Measurements from ENCODE around the gene ANGPTL3. TPM values are rescaled to one million over a fixed set of nuclear protein-coding genes. Genes with fewer than 3 reads are reported as not detected.

Gene ANGPTL3
- total RNA-seq, 1 donor from 2014 or later = not detected

DNA sequence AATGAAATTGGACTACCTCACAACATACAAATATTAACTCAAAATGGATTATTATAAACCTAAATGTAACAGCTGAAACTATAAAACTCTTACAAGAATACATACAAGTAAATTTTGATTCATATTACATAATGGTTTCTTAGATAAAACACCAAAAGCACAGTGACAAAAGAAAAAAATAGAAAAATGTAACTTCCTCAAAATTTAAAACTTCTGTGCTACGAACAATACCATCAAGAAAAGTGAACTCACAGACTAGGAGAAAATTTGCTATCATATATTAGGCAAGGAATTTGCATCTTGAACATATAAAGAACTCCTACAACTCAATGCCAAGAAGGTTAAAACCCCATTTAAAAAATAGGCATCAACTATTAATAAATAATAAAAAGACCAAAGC is 31.2 kb downstream of the ANGPTL3 start:
- intact Hi-C loops (cut with micrococcal nuclease) = no loop called here

DNA sequence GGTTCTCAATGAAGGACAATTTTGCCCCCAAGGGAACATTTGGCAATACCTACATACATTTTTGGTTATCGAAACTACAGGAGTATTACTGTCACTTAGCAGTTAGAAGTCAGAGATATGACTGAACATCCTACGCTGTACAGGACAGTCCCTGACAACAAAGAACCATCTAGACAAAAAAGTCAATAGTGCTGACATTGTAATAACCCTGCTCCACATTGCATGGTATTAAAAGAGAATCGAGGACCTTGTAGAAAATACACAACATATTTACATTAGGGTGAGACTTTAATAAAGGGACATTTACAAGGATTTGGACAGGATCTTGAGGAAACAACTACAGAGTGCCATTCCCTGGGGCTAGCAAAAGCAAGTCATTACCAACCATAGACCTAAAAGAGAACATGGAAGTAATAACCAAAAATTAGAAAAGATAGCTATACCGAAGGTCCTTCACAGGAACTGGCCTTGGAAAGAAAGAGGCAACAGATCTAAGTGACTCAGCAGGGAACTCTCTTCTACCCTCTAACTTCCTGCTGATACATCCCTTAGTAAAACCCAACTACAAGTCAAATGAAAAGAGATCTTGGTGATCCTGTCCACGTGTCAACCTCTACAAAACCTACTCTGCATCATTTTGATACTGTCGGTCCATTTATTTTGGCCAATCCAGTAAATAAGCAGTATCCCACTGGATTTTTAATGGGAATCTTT is 40.2 kb downstream of the ANGPTL3 start:
- intact Hi-C loops (cut with micrococcal nuclease) = no loop called here

DNA sequence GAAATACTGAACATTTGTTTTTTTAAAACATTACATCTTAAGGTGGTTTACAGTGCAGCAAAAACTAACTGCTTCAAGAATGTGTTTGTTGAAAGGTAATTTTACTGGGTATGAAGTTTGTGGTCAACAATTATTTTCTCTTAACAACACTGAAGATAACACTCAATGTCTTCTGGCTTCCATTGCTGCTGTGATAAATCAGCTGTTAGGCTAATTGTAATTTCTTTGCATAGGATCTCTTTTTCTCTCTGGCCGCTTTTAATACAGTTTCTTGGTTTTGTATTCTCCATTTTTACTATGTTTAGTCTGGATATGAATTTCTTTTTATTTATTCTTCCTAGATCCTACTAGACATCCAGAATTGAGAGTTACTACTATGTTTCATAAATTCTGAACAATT is 46.0 kb downstream of the ANGPTL3 start:
- intact Hi-C loops (cut with micrococcal nuclease) = no loop called here

DNA sequence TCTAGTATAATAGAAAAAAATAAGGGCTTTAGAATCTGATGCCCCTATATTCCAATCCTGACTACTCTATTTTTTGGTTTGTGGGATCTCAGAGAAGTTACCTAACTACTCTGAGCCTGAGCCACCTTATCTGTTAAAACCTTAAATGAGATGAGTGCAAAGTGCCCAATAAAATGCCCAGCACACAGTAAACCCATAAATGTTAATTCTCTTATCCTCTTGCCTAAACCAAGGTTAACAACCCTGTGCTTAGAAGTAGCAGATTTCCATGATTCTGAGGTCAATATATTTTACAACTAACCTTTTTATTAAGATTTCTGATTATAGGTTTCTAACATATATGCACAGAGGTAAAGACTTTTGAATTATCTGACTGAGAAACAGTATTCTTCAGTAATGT is 55.1 kb downstream of the ANGPTL3 start:
- intact Hi-C loops (cut with micrococcal nuclease) = no loop called here

DNA sequence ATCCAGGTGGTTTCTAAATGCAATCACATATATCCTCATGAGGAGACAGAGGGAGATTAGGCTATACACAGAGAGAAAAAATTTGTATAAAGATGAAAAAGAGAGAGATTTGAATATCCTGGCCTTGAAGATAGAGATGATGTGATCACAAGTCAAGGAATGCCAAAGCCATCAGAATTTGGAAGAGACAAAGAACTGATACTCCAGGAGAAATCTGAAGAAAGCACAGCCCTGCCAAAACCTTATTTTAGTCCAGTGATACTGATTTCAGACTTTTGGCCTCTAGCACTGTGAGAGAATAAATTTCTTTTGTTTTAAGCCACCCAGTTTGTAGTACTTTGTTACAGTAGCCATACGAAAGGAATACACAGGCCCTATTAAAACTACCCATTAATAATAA is 57.4 kb downstream of the ANGPTL3 start:
- intact Hi-C loops (cut with micrococcal nuclease) = no loop called here

Other genes starting within 250 kb of the ANGPTL3 start
- 64.5 and 65.9 TPM in 2 replicates for gene USP1, start 160.5 kb upstream of the ANGPTL3 start, total RNA-seq
- 5.1 and 6.0 TPM in 2 replicates for gene DOCK7, start 90.9 kb downstream of the ANGPTL3 start, total RNA-seq
- 7.1 and 8.5 TPM in 2 replicates for gene ATG4C, start 186.6 kb downstream of the ANGPTL3 start, total RNA-seq

Measured in T-helper 1 cell treated with Interleukin-12 subunit alpha and Interleukin-12 subunit beta and Interleukin-4 antibody, amounts not matched to agents 30 ng/mL and 1 ng/mL, for 36 hours (primary cell).